NT2/D1 (cell line): ENCODE data around the gene TGFA.

Experiments
- SUZ12 ChIP-seq: IDR thresholded peaks from 2 replicates; pipeline ENCODE4 v1.6.1; 2011; ENCODE audit not compliant: insufficient read length, insufficient read depth; ENCODE audit errors: extremely low read depth
- YY1 ChIP-seq: IDR thresholded peaks from 2 replicates; pipeline ENCODE4 v1.6.1; 2011; ENCODE audit not compliant: insufficient read length, insufficient read depth
- ZNF274 ChIP-seq: IDR thresholded peaks from 2 replicates; pipeline ENCODE4 v1.6.1; 2011; ENCODE audit warnings: mild to moderate bottlenecking, low read depth, low read length

- no peak for TF ChIP-seq ZNF274
- no peak for TF ChIP-seq SUZ12
- TF ChIP-seq YY1 = no peak
Observed at GRCh38 chr2:70537840-70538239, 15.8 kb downstream of the TGFA start.
